ENCODE results near the gene SLC4A7.

The SLC4A7 gene

DNA sequence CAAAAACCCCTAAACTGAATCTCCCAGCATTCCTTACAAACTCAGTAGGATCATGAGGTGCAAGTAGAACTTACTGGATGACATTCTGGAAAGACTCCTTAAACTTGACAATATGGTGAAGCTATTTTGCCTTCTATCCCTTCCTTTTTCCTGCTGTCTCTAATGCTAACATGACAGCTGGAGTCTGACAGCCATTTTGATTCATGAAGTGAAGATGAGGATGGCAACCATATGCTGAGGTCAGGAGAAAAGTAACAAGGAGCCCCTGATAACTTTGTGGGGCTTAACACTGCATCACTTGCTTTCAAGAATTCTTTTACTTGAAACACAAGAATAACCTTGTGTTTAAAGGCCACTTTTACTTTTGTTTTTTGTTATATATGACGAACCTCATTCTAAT is 100.0 kb downstream of the SLC4A7 start:
- no peaks in the 10 kb centered on the region for H3K4me1 ChIP-seq (ENCODE audit: control insufficient read depth, insufficient read depth, low read length)
- H3K9me3 ChIP-seq (ENCODE audit: control insufficient read depth, insufficient read depth, low read depth, low read length): no peaks in the 10 kb centered on the region
- CTCF ChIA-PET: no interaction called here
- TF ChIP-seq ZFP69B (tag by site-specific recombination; IDR thresholded peaks at IDR 0.05): no peak
- TF ChIP-seq ZNF211 (tag by site-specific recombination; IDR thresholded peaks at IDR 0.05; ENCODE audit: low read depth): no peak
- no peak for TF ChIP-seq ZNF792 (tag by site-specific recombination; IDR thresholded peaks at IDR 0.05)
- no peak for TF ChIP-seq ZNF24 (tag by site-specific recombination; IDR thresholded peaks at IDR 0.05)
- POLR2A ChIA-PET: no interaction called here
- no peak overlapping the region for H3K4me3 ChIP-seq (ENCODE audit: low read depth, low read length)
- H3K36me3 ChIP-seq (ENCODE audit: control insufficient read depth in 2 of 2, insufficient read depth in 1 of 2, low read length in 2 of 2): peaks cover 3 to 23% of the 10 kb centered on the region in 2 experiments
- H3K27ac ChIP-seq (ENCODE audit: extremely low read depth, low read depth, low read length): no peak overlapping the region

DNA sequence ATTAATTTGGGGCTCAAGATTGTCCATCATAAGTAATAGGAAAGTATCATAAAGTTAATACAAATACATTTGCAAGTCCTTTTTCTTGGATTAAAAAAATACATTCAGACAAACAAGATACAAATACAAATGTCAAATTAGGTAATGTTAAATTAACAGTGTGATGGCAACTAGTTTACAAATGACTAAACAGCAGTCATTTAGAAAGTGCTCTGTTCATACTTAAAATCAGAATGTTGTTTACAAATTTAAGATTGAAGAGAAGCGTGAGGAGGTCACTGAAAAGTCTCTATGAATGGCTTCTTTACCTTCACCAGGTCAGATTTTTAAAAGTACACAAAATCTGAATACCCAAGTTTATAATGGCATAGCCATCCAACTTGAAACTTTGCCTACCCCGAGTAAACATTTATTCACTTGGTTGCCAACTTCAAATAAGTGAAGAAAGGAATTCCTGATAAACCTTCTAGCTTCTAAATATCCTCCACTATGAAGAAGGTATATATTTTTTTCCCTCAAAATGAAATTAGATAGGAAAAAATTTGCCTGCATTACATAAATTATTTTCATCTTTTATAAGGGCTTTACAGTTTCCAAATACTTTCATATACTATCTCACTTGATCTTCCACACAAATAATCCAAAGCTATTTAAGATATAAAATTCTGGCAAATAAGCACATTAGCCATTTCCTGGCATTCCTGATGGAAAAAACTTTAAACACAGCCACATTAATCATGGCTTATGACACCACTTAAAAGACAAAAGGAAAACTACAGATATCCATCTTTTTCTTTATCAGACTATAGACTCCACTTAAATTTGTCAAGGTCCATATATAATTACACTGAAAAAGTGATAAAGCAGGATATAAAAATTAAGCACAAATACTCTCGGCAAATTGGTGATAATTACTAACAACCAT is 103.5 kb downstream of the SLC4A7 start:
- Histone ChIP-seq H3K36me3 (ENCODE audit: control insufficient read depth in 2 of 2, insufficient read depth in 1 of 2, low read length in 2 of 2) (peaks cover 3 to 21% of the 10 kb centered on the region in 2 experiments), H3K4me1 (ENCODE audit: control insufficient read depth, insufficient read depth, low read length) (no peaks in the 10 kb centered on the region), H3K9me3 (ENCODE audit: control insufficient read depth, insufficient read depth, low read depth, low read length) (no peaks in the 10 kb centered on the region), H3K4me3 (ENCODE audit: low read depth, low read length) (no peak overlapping the region), H3K27ac (ENCODE audit: extremely low read depth, low read depth, low read length) (no peak overlapping the region)
- ChIA-PET CTCF (no interaction called here), POLR2A (no interaction called here)
- TF ChIP-seq ZNF184 (tag by site-specific recombination; IDR thresholded peaks at IDR 0.05): no peak
- no peak for TF ChIP-seq ZNF544 (tag by site-specific recombination; IDR thresholded peaks at IDR 0.05)
- no peak for TF ChIP-seq ZNF521 (tag by site-specific recombination; IDR thresholded peaks at IDR 0.05)
- TF ChIP-seq, protein P1, sequence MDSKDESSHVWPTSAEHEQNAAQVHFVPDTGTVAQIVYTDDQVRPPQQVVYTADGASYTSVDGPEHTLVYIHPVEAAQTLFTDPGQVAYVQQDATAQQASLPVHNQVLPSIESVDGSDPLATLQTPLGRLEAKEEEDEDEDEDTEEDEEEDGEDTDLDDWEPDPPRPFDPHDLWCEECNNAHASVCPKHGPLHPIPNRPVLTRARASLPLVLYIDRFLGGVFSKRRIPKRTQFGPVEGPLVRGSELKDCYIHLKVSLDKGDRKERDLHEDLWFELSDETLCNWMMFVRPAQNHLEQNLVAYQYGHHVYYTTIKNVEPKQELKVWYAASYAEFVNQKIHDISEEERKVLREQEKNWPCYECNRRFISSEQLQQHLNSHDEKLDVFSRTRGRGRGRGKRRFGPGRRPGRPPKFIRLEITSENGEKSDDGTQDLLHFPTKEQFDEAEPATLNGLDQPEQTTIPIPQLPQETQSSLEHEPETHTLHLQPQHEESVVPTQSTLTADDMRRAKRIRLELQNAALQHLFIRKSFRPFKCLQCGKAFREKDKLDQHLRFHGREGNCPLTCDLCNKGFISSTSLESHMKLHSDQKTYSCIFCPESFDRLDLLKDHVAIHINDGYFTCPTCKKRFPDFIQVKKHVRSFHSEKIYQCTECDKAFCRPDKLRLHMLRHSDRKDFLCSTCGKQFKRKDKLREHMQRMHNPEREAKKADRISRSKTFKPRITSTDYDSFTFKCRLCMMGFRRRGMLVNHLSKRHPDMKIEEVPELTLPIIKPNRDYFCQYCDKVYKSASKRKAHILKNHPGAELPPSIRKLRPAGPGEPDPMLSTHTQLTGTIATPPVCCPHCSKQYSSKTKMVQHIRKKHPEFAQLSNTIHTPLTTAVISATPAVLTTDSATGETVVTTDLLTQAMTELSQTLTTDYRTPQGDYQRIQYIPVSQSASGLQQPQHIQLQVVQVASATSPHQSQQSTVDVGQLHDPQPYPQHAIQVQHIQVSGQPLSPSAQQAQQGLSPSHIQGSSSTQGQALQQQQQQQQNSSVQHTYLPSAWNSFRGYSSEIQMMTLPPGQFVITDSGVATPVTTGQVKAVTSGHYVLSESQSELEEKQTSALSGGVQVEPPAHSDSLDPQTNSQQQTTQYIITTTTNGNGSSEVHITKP (tag by site-specific recombination; IDR thresholded peaks at IDR 0.05): no peak

DNA sequence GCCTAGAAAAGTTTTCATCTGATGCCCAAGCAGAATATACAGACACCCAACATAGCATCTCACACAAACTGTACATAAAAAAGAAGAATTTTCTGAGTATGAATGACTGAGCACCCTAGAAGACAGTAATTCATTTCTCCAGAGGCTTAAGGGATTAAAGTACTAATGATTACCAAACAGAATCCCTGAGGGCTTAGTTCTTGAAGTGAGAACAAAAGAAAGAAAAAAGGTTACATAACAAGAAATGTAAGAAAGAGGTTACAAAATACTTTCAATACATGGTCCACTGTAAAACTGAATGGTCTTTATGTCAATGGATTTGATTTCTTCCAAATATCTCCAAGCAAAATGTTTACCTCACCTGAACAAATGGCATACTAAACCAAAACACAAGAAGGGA is 105.9 kb downstream of the SLC4A7 start:
- ChIA-PET POLR2A (no interaction called here), CTCF (no interaction called here)
- Histone ChIP-seq H3K27ac (ENCODE audit: extremely low read depth, low read depth, low read length) (no peak overlapping the region), H3K36me3 (ENCODE audit: control insufficient read depth in 2 of 2, insufficient read depth in 1 of 2, low read length in 2 of 2) (peaks cover 3 to 7% of the 10 kb centered on the region in 2 experiments), H3K4me1 (ENCODE audit: control insufficient read depth, insufficient read depth, low read length) (no peaks in the 10 kb centered on the region), H3K9me3 (ENCODE audit: control insufficient read depth, insufficient read depth, low read depth, low read length) (no peaks in the 10 kb centered on the region), H3K4me3 (ENCODE audit: low read depth, low read length) (no peak overlapping the region)
- TF ChIP-seq FEZF1 (tag by site-specific recombination; IDR thresholded peaks at IDR 0.05) (no peak), OVOL3 (tag by site-specific recombination; IDR thresholded peaks at IDR 0.05) (no peak), ZNF146 (tag by site-specific recombination; IDR thresholded peaks at IDR 0.05) (no peak), ZBTB1 (tag by site-specific recombination; IDR thresholded peaks at IDR 0.05) (no peak), ZNF600 (tag by site-specific recombination; IDR thresholded peaks at IDR 0.05) (no peak), ZNF530 (tag by site-specific recombination; IDR thresholded peaks at IDR 0.05; ENCODE audit: low read depth) (no peak), OSR2 (tag by site-specific recombination; IDR thresholded peaks at IDR 0.05) (no peak), ZNF292 (tag by site-specific recombination; IDR thresholded peaks at IDR 0.05; ENCODE audit: borderline replicate concordance, low read depth) (no peak)
- TF ChIP-seq, protein P2, sequence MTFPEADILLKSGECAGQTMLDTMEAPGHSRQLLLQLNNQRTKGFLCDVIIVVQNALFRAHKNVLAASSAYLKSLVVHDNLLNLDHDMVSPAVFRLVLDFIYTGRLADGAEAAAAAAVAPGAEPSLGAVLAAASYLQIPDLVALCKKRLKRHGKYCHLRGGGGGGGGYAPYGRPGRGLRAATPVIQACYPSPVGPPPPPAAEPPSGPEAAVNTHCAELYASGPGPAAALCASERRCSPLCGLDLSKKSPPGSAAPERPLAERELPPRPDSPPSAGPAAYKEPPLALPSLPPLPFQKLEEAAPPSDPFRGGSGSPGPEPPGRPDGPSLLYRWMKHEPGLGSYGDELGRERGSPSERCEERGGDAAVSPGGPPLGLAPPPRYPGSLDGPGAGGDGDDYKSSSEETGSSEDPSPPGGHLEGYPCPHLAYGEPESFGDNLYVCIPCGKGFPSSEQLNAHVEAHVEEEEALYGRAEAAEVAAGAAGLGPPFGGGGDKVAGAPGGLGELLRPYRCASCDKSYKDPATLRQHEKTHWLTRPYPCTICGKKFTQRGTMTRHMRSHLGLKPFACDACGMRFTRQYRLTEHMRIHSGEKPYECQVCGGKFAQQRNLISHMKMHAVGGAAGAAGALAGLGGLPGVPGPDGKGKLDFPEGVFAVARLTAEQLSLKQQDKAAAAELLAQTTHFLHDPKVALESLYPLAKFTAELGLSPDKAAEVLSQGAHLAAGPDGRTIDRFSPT (tag by site-specific recombination; IDR thresholded peaks at IDR 0.05): no peak
- TF ChIP-seq, protein P3, sequence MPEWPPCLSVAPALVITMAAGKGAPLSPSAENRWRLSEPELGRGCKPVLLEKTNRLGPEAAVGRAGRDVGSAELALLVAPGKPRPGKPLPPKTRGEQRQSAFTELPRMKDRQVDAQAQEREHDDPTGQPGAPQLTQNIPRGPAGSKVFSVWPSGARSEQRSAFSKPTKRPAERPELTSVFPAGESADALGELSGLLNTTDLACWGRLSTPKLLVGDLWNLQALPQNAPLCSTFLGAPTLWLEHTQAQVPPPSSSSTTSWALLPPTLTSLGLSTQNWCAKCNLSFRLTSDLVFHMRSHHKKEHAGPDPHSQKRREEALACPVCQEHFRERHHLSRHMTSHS (tag by site-specific recombination; IDR thresholded peaks at IDR 0.05): no peak
- TF ChIP-seq, protein P4, sequence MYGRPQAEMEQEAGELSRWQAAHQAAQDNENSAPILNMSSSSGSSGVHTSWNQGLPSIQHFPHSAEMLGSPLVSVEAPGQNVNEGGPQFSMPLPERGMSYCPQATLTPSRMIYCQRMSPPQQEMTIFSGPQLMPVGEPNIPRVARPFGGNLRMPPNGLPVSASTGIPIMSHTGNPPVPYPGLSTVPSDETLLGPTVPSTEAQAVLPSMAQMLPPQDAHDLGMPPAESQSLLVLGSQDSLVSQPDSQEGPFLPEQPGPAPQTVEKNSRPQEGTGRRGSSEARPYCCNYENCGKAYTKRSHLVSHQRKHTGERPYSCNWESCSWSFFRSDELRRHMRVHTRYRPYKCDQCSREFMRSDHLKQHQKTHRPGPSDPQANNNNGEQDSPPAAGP (tag by site-specific recombination; IDR thresholded peaks at IDR 0.05): no peak
- TF ChIP-seq, protein P5, sequence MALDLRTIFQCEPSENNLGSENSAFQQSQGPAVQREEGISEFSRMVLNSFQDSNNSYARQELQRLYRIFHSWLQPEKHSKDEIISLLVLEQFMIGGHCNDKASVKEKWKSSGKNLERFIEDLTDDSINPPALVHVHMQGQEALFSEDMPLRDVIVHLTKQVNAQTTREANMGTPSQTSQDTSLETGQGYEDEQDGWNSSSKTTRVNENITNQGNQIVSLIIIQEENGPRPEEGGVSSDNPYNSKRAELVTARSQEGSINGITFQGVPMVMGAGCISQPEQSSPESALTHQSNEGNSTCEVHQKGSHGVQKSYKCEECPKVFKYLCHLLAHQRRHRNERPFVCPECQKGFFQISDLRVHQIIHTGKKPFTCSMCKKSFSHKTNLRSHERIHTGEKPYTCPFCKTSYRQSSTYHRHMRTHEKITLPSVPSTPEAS (tag by site-specific recombination; IDR thresholded peaks at IDR 0.05): no peak
- TF ChIP-seq, protein P6, sequence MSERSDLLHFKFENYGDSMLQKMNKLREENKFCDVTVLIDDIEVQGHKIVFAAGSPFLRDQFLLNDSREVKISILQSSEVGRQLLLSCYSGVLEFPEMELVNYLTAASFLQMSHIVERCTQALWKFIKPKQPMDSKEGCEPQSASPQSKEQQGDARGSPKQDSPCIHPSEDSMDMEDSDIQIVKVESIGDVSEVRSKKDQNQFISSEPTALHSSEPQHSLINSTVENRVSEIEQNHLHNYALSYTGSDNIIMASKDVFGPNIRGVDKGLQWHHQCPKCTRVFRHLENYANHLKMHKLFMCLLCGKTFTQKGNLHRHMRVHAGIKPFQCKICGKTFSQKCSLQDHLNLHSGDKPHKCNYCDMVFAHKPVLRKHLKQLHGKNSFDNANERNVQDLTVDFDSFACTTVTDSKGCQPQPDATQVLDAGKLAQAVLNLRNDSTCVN (tag by site-specific recombination; optimal IDR thresholded peaks at IDR 0.05): no peak
